H1 (cell line): ENCODE data around the gene P2RX2. TPM values are rescaled to one million over a fixed set of nuclear protein-coding genes. Genes with fewer than 3 reads are reported as not detected.

Experiments used
- CTCF ChIA-PET: fragments of 300-600 bp; sonication (Branson Sonifier 250); formaldehyde crosslinking; loops from one replicate; lab custom pipeline; 2021; ENCODE audit not compliant: partially characterized antibody; lab: Charles Lee
- POLR2A ChIA-PET: fragments of 300-600 bp; sonication (Branson Sonifier 250); formaldehyde crosslinking; loops from one replicate; lab custom pipeline; 2021; ENCODE audit warnings: inconsistent platforms; ENCODE audit not compliant: partially characterized antibody; lab: Charles Lee
- DNase-seq, 2 experiments: peaks; one replicate each; pipeline versions ENCODE4 v3.0.0 to v3.0.0-alpha.2; 2010 to 2022; ENCODE audit warnings: low spot score in 2 of 2, low read depth in 1 of 2, mixed read lengths in 1 of 2
- FAIRE-seq: peaks from 2 replicates; lab custom pipeline; 2011; peaks lifted over from hg19 to GRCh38; lab: Jason Lieb, UNC
- H2AFZ ChIP-seq: 2 replicates; pipeline ENCODE4 v1.8.1; 2012; ENCODE audit warnings: low read length, inconsistent platforms
- H2AK5ac ChIP-seq: 2 replicates; pipeline ENCODE4 v1.6.1; 2013; ENCODE audit warnings: low read depth, low read length
- H2BK120ac ChIP-seq: replicated peaks from 2 replicates; pipeline ENCODE3; 2013; ENCODE audit warnings: low read depth, low read length, inconsistent platforms
- H2BK12ac ChIP-seq: 2 replicates; pipeline ENCODE4 v1.6.1; 2013; ENCODE audit warnings: low read depth, low read length
- H2BK15ac ChIP-seq: 2 replicates; pipeline ENCODE4 v1.6.1; 2013; ENCODE audit warnings: low read length
- H2BK20ac ChIP-seq: 2 replicates; pipeline ENCODE4 v1.6.1; 2013; ENCODE audit warnings: low read length
- H2BK5ac ChIP-seq: 2 replicates; pipeline ENCODE4 v1.6.1; 2013; ENCODE audit warnings: low read depth, low read length
- H3K14ac ChIP-seq: 2 replicates; pipeline ENCODE4 v1.6.1; 2013; ENCODE audit warnings: inconsistent platforms; ENCODE audit not compliant: insufficient read length
- H3K18ac ChIP-seq: 2 replicates; pipeline ENCODE4 v1.6.1; 2013; ENCODE audit warnings: low read length; ENCODE audit errors: extremely low read depth
- H3K23ac ChIP-seq: 2 replicates; pipeline ENCODE4 v1.6.1; 2013; ENCODE audit warnings: inconsistent platforms; ENCODE audit not compliant: insufficient read length
- H3K23me2 ChIP-seq: 2 replicates; pipeline ENCODE4 v1.6.1; 2013; ENCODE audit warnings: low read depth, low read length
- H3K27ac ChIP-seq: 2 replicates; pipeline ENCODE4 v1.6.1; 2011; ENCODE audit warnings: low read depth, low read length, inconsistent platforms
- H3K27me3 ChIP-seq, 4 experiments: replicated peaks in 1 of 4; 1 replicate in 1 of 4; 2 replicates in 3 of 4; pipeline versions ENCODE4 v1.6.1 to v1.8.1; 2011 to 2013; ENCODE audit warnings: low read length in 3 of 4, mild to moderate bottlenecking in 3 of 4, inconsistent platforms in 2 of 4, mixed read lengths in 2 of 4, moderate library complexity in 1 of 4; ENCODE audit not compliant: control insufficient read depth in 3 of 4, insufficient read depth in 3 of 4; ENCODE audit errors: extremely low read depth in 1 of 4
- H3K36me3 ChIP-seq, 4 experiments: 2 replicates each; pipeline versions ENCODE4 v1.6.1 to v1.8.1; 2011 to 2013; ENCODE audit warnings: mild to moderate bottlenecking in 4 of 4, low read length in 3 of 4, moderate library complexity in 2 of 4, control low read depth in 1 of 4, inconsistent platforms in 1 of 4; ENCODE audit not compliant: insufficient read depth in 4 of 4, control insufficient read depth in 2 of 4
- H3K4ac ChIP-seq: replicated peaks from 2 replicates; pipeline ENCODE3; 2013; ENCODE audit warnings: low read length, low read depth, mixed read lengths, inconsistent platforms; ENCODE audit not compliant: insufficient read length
- H3K4me1 ChIP-seq, 4 experiments: replicated peaks in 1 of 4; 1 replicate in 1 of 4; 2 replicates in 3 of 4; pipeline versions ENCODE4 v1.6.1 to v1.8.1; 2011 to 2013; ENCODE audit warnings: low read length in 3 of 4, inconsistent platforms in 2 of 4, mixed read lengths in 1 of 4; ENCODE audit not compliant: insufficient read depth in 4 of 4, control insufficient read depth in 3 of 4
- H3K4me2 ChIP-seq, 2 experiments: 2 replicates each; pipeline versions ENCODE4 v1.6.1 to v1.8.1; 2011 to 2013; ENCODE audit warnings: low read depth in 2 of 2, low read length in 2 of 2, control low read depth in 1 of 2, inconsistent platforms in 1 of 2, mild to moderate bottlenecking in 1 of 2; ENCODE audit not compliant: insufficient read depth in 1 of 2
- H3K4me3 ChIP-seq, 4 experiments: fragments of 200-600, 300-600 bp in 1 of 4; sonication (generic), shearing (Covaris generic), sonication (Bioruptor Twin) in 1 of 4; 2 replicates each; pipeline versions ENCODE4 v1.5.1 to v1.8.1; 2011 to 2016; ENCODE audit warnings: low read length in 4 of 4, low read depth in 3 of 4, control low read depth in 2 of 4, inconsistent platforms in 2 of 4, mild to moderate bottlenecking in 2 of 4, mixed read lengths in 1 of 4, moderate library complexity in 1 of 4; ENCODE audit not compliant: insufficient read depth in 2 of 4; ENCODE audit errors: extremely low read depth in 1 of 4
- H3K56ac ChIP-seq: replicated peaks from 2 replicates; pipeline ENCODE3; 2013; ENCODE audit warnings: low read depth, mild to moderate bottlenecking, mixed read lengths, low read length, inconsistent platforms; ENCODE audit not compliant: insufficient read length
- H3K79me1 ChIP-seq: 2 replicates; pipeline ENCODE4 v1.6.1; 2013; ENCODE audit warnings: low read depth, low read length, control low read depth
- H3K79me2 ChIP-seq, 2 experiments: 2 replicates each; pipeline versions ENCODE4 v1.6.1 to v1.8.1; 2012 to 2013; ENCODE audit warnings: low read length in 2 of 2, mild to moderate bottlenecking in 2 of 2, inconsistent platforms in 1 of 2; ENCODE audit not compliant: insufficient read depth in 2 of 2, control insufficient read depth in 1 of 2
- H3K9ac ChIP-seq, 4 experiments: replicated peaks in 1 of 4; 1 replicate in 1 of 4; 2 replicates in 3 of 4; pipeline versions ENCODE4 v1.6.1 to v1.8.1; 2011 to 2013; ENCODE audit warnings: low read depth in 3 of 4, low read length in 3 of 4, control low read depth in 2 of 4, mild to moderate bottlenecking in 2 of 4, moderate library complexity in 2 of 4, inconsistent platforms in 1 of 4; ENCODE audit errors: extremely low read depth in 1 of 4
- H3K9me3 ChIP-seq, 2 experiments: 2 replicates each; pipeline versions ENCODE4 v1.6.1 to v1.8.1; 2012 to 2013; ENCODE audit warnings: mild to moderate bottlenecking in 2 of 2, moderate library complexity in 2 of 2, control low read depth in 1 of 2, inconsistent platforms in 1 of 2, low read depth in 1 of 2, low read length in 1 of 2, mixed read lengths in 1 of 2; ENCODE audit not compliant: insufficient read depth in 2 of 2
- H4K20me1 ChIP-seq, 2 experiments: replicated peaks in 1 of 2; 2 replicates each; pipeline versions ENCODE3 to v1.8.1; 2011 to 2013; ENCODE audit warnings: inconsistent platforms in 2 of 2, low read length in 2 of 2, mild to moderate bottlenecking in 1 of 2; ENCODE audit not compliant: insufficient read depth in 2 of 2, control insufficient read depth in 1 of 2
- H4K5ac ChIP-seq: 2 replicates; pipeline ENCODE4 v1.6.1; 2013; ENCODE audit warnings: low read length, low read depth, mixed read lengths, inconsistent platforms; ENCODE audit not compliant: insufficient read length
- H4K8ac ChIP-seq: 2 replicates; pipeline ENCODE4 v1.8.0; 2013; ENCODE audit warnings: mild to moderate bottlenecking, moderate library complexity, low read length, inconsistent platforms; ENCODE audit not compliant: insufficient read depth; ENCODE audit errors: extremely low read depth
- H4K91ac ChIP-seq: replicated peaks from 2 replicates; pipeline ENCODE3; 2013; ENCODE audit warnings: low read length, mixed read lengths, inconsistent platforms; ENCODE audit not compliant: insufficient read length
- CBX8 ChIP-seq: fragments of 300-800, 300-1000 bp; sonication (generic); IDR thresholded peaks from 2 replicates; pipeline ENCODE4 v1.7.1; 2016; ENCODE audit warnings: low read depth, low read length, borderline replicate concordance
- CHD1 ChIP-seq: IDR thresholded peaks from 2 replicates; pipeline ENCODE4 v1.6.1; 2012; ENCODE audit warnings: low read depth, low read length, improper control_type of control experiment
- E2F6 ChIP-seq: IDR thresholded peaks from 2 replicates; pipeline ENCODE4 v1.6.1; 2012; ENCODE audit warnings: inconsistent platforms
- GTF2F1 ChIP-seq: IDR thresholded peaks from 2 replicates; pipeline ENCODE4 v1.6.1; 2012; ENCODE audit warnings: low read depth, low read length, improper control_type of control experiment, borderline replicate concordance
- JUND ChIP-seq: IDR thresholded peaks from 2 replicates; pipeline ENCODE4 v1.6.1; 2011; ENCODE audit warnings: mild to moderate bottlenecking, improper control_type of control experiment, low read length
- KDM1A ChIP-seq: fragments of 200-600, 300-600 bp; sonication (generic); IDR thresholded peaks from 2 replicates; pipeline ENCODE4 v1.7.1; 2016; ENCODE audit warnings: mild to moderate bottlenecking, low read length, borderline replicate concordance
- KDM4A ChIP-seq: IDR thresholded peaks from one replicate; pipeline ENCODE4 v1.7.1; 2012; ENCODE audit warnings: low read depth, mild to moderate bottlenecking, moderate library complexity, low read length, inconsistent platforms; ENCODE audit not compliant: severe bottlenecking
- KDM5A ChIP-seq: fragments of 200-600 bp; IDR thresholded peaks from 2 replicates; pipeline ENCODE4 v1.7.1; 2012; ENCODE audit warnings: mild to moderate bottlenecking, low read length, inconsistent platforms, mixed read lengths
- MAFK ChIP-seq: IDR thresholded peaks from 2 replicates; pipeline ENCODE4 v1.6.1; 2012; ENCODE audit warnings: low read depth, mild to moderate bottlenecking, improper control_type of control experiment, low read length
- SAP30 ChIP-seq: fragments of 300-600 bp; sonication (generic); IDR thresholded peaks from 2 replicates; pipeline ENCODE4 v1.7.1; 2012; ENCODE audit warnings: low read length, moderate library complexity, mild to moderate bottlenecking, inconsistent platforms; ENCODE audit not compliant: insufficient read depth, insufficient replicate concordance
- SRF ChIP-seq: IDR thresholded peaks from 2 replicates; pipeline ENCODE4 v1.6.1; 2011; ENCODE audit warnings: mild to moderate bottlenecking, low read depth, low read length, moderate library complexity
- ZNF274 ChIP-seq: IDR thresholded peaks from 2 replicates; pipeline ENCODE4 v1.7.0; 2012; ENCODE audit warnings: low read length, borderline replicate concordance; ENCODE audit errors: extremely low read depth
- WGBS, 2 experiments: shearing (Covaris generic) in 1 of 2; methylation state at CpG; one replicate each; pipeline versions ENCODE4 v1.1.6 to v1.1.7; 2013 to 2015; ENCODE audit warnings: low lambda C conversion rate in 2 of 2, mixed read lengths in 2 of 2, inconsistent platforms in 1 of 2, low coverage in 1 of 2, missing lambda C conversion rate in 1 of 2; ENCODE audit not compliant: insufficient replicate concordance in 2 of 2, insufficient coverage in 1 of 2, insufficient read length in 1 of 2; ENCODE audit errors: extremely low coverage in 1 of 2, missing lambda C conversion rate in 1 of 2; 5-methylcytosine and 5-hydroxymethylcytosine counted together
- polyA plus RNA-seq, 7 experiments: library from polyadenylated mRNA; depleted of rRNA in 3 of 7; stranded (reverse) in 5 of 7; unstranded in 2 of 7; fragments of >200 nt in 5 of 7; fragments of 200-250 nt in 2 of 7; gene quantifications; 1 replicate in 5 of 7; 2 replicates in 1 of 7; 4 replicates in 1 of 7; pipeline versions ENCODE4 v1.2.1 to v1.2.3, GENCODE V29; 2011 to 2013; ENCODE audit warnings: missing spikeins in 2 of 7, mixed read lengths in 2 of 7
- total RNA-seq: library from RNA; stranded (reverse); fragmentation: NEBNext Ultra II Directional; extraction: Animal tissue kit (Norgen Biotek cat#: 25700); gene quantifications from 2 replicates; pipeline ENCODE4 v1.2.1, GENCODE V29; 2021

P2RX2 gene
- total and polyA plus RNA-seq, 2 of the 8 experiments (the other 6 are each of a cell fraction or from before 2014, with no cell fraction given), result 0.84 to 2.2 TPM

DNA sequence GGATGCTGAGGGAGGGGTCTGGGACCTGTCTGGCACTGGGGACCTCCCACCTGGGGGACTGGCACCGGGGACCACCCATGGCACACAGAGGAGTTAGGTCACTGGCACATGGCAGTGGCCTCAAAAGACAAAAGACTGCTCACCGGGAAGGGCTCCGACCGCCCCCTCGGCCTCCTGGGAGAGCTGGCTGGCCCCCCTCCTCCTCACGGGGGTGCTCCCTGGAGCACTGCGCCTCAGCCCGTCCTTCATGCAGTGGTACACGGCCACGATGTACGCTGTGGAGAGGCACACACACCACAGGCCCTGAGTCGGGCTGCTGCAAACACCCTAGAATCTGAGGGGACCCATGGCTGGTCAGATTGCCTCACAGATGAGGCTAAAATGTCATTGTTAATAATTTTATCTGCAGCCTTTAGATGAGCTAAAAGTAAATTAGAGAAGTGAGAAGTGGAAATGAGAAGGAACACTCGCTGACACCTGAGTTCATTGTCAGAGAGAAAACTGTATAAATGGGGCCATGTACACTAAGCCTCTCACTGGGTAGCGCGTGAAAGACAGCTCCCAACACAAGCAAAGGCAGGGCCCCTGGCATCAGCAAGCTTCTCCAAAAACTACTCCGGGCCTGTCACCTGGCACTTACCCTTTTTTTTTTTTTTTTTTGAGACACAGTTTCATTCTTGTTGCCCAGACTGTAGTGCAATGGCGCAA lies 14.1 kb downstream of the P2RX2 start:
- Histone ChIP-seq H3K79me1 (no peaks in the 10 kb centered on the region), H3K14ac (no peak overlapping the region), H3K4me3 (no peak overlapping the region), H2BK120ac (no peak overlapping the region), H3K27ac (no peak overlapping the region), H3K9me3 (no peaks in the 10 kb centered on the region), H2BK15ac (no peak overlapping the region), H3K9ac (no peak overlapping the region), H4K20me1 (peaks cover 3 to 11% of the 10 kb centered on the region in 2 experiments), H2BK20ac (no peak overlapping the region), H4K5ac (no peak overlapping the region), H2BK5ac (no peak overlapping the region; the same call in 1 of the 2 replicates), H2AFZ (no peak overlapping the region), H3K4me1 (no peaks in the 10 kb centered on the region), H3K27me3 (no peaks in the 10 kb centered on the region), H4K8ac (no peak overlapping the region), H3K36me3 (peaks cover 33 to 85% (median 76%) of the 10 kb centered on the region in 4 experiments), H3K23me2 (no peaks in the 10 kb centered on the region), H3K18ac (no peak overlapping the region), H4K91ac (no peak overlapping the region), H3K23ac (no peak overlapping the region), H2AK5ac (no peak overlapping the region), H3K4ac (no peak overlapping the region), H3K4me2 (no peak overlapping the region), H3K79me2 (no peaks in the 10 kb centered on the region), H3K56ac (no peak overlapping the region), H2BK12ac (no peak overlapping the region)
- DNase-seq, result no peak
- FAIRE-seq, result no peak
- POLR2A ChIA-PET, result interaction anchor here (0.6 to 4.6 kb wide), 7 partner anchors 10 to 50 kb away, joined by 3 to 26 read pairs (median 3); partner anchors contain the start of gene LRCOL1
- 87% methylated on average over 17 of the region's 17 CpGs; no CpG with 5 or more reads in 1 of the 2 experiments for WGBS, 2 experiments
- CTCF ChIA-PET, result interaction anchor here (1.4 to 9.3 kb wide), 2 partner anchors 11 to 16 kb away, joined by 4 to 61 read pairs; no protein-coding TSS in a partner anchor
- TF ChIP-seq MAFK (no peak), KDM5A (no peak), SRF (no peak), KDM1A (no peak), ZNF274 (no peak), GTF2F1 (no peak), JUND (no peak), CHD1 (no peak), KDM4A (no peak), SAP30 (no peak), CBX8 (no peak), E2F6 (no peak)
